Stimulated activated CD8-positive, alpha-beta memory T cell treated with anti-CD3 and anti-CD28 coated beads, Interleukin-2, amount 100 ng/mL, for 1 hour (primary cell): ENCODE results near the gene PPAN.

ENCODE experiments used
- DNase-seq, 2 donors: peaks; one replicate each; pipeline ENCODE4 v3.0.0-alpha.2; 2020; ENCODE audit warnings: low read depth in 2 of 2

The PPAN gene

DNA sequence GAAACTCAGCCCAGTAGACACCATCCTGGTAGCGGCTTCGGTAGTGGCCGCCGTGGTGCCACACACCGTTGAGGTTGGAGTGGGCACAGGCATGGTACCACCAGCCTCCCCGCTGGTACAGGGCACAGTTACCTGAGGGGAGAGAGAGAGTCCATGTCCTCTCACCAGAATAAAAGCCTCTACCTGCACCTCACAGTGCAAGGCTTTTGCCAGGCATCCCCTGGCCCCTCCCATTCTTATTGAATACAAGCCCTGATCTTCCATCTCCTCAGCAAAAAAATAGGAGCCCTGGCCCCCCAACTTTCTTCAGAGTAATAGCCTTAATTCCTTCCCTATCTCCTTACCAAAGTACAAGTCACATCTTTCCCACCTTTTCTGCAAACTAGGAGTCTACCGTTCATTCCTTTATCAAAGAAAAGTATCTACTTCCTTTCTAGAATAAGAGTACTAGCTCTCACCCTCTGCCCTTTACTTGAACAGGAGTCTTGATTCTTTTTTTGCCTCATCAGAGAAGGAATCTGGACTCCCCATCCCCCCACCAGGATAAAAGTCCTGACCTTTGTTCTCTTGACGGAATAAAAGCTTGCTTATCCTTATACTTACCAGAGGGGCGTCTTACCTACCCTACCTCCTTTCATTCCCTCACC lies 13.4 kb upstream of the PPAN start:
- DNase-seq = no peak

DNA sequence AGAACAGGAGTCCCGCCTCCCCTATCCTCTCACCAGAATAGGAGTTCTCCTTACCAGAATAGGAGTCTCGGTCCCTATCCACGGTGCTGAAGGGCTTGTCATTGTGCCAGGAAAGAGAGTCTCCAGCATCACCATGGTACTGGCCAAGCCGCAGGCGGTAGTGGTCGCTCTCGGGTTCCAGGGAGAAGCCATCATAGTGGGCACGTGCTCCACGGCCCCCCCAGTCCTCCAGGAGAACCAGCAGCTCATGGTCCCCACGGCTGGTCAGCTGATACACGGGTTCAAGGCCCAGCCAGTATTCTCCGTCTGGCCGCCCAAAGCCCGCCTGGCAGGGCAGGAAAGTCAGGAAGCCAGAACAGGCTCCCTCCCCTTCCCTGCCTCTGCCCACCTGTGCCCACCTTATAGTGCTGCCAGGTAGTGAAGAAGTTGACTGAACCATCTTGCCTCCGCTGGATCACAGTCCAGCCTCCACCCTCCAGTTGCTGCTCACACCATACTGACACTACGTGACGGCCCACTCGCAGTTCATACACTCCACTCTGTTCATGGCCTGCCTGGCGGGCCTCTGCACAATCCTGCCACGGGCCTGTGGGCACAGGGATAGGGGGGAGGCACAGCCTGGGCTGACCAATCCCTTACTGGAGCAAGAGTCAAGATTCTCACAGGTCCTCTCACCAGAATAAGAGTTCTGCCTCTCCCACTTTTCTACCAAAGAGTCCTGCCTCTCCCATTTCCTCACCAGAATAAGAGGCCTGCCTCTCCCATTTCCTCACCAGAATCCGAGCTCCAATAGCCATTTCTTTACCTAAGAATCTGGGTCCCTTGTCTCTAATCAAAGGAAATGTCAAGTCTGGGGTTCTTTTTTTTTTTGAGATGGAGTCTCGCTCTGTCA lies 12.6 kb upstream of the PPAN start:
- DNase-seq = no peak

DNA sequence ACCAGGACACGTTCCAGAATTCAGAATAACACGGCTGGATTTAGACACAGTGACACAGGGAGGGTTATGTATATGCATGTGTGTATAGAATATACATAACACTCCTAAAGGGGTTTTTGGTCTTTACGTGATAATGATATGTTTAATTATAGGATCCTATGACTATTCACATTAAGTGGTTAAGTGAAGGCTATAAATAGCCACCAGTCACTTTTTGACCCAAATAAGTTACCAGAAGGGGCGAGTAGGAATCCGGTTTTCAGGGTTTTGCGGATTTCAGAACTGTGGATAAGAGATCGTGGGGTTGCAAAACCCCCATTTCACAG lies 10.6 kb upstream of the PPAN start:
- no peak for DNase-seq

DNA sequence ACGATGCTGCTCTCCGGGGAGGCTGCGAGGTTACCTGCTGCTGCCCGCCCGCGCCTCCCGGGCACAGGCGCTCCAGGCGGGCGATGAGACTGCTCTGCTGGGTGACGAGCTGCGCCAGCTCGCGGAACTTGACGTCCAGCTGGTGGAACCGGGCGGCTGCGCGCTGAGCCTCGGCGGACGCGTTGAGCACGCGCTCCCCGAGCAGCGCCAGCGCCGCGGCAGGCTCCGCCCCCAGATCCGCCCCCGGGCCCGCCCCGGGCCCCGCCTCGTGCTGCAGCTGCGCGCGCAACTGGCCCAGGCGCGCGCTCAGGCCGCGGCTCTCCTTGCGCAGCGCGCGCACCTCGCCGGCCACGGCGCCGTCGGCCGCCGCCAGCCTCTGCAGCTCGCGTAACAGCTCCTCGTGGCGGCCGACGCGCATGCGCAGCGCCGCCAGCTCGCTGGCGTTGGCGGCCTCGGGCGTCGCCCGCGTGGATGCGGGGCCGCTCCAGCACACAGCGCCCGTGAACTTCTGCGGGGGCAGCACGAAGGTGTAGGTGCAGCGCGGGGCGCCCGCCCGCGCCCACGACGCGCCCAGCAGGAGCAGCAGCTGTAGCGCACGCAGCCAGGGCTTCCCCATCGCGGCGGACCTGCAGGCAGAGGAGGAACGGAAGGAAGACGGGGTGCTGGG lies 10.1 kb upstream of the PPAN start:
- DNase-seq = peak; percentile 80 to 82

DNA sequence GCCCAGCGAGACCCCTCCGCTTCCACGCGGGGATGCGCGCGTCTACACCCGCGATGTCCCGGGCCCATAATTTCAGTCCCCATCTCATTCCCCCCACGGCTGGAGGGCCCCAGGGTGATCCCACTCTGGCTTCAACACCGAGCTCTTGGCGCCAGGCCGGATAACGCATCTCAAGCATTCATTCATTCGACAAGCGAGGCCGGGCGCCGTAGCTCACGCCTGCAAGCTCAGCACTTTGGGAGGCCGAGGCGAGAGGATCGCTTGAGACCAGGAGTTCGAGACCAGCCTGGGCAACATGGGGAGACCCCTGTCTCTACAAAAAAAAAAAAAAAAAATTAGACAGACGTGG lies 9.6 kb upstream of the PPAN start:
- DNase-seq = no peak

GRCh38 chr19:10100163-10100785 lies 5.9 kb upstream of the PPAN start:
- DNase-seq = no peak

GRCh38 chr19:10102787-10103236 lies 3.4 kb upstream of the PPAN start:
- no peak for DNase-seq

- DNase-seq = no peak
Measured at GRCh38 chr19:10104130-10104513, 2.0 kb upstream of the PPAN start.

DNA sequence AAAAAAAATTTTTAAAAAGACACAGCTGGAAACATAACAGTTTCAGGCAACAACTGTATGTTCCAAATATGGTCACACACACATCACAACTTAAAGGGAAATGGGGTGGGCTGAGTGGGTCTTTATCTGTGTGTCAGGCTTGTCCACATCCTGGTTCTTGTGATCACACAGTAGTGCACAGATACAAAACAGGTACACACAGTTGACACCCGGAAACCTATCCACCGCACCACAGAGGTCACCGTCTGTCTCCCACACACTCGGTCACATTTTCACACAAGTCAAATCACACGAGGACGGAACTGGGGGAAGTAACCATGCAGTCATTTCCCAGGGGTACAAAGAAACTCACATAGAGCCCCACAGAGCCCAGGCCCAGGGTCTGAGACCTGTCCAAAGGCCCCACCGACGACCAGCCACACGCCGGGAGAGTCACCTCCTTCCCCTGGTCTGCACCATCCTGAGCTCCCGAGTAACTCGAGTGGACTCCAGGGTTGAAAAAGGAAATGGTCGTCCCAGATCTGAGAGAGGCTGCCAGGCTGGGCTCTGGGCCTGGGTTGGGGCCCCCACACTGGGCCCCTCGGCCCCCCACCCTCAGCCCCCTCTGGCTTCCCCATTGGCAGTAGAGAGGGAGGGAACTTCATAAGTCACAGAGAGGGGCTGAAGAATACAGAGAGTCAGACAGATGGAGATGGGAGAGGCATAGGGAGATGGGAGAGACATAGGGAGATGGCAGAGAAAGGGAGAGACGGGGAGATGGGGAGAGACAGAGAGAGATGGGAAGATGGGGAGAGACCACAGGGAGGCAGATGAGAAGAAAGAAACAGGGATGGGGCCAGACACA lies 1.3 kb upstream of the PPAN start:
- peak; percentile 53 to 56 for DNase-seq

DNA sequence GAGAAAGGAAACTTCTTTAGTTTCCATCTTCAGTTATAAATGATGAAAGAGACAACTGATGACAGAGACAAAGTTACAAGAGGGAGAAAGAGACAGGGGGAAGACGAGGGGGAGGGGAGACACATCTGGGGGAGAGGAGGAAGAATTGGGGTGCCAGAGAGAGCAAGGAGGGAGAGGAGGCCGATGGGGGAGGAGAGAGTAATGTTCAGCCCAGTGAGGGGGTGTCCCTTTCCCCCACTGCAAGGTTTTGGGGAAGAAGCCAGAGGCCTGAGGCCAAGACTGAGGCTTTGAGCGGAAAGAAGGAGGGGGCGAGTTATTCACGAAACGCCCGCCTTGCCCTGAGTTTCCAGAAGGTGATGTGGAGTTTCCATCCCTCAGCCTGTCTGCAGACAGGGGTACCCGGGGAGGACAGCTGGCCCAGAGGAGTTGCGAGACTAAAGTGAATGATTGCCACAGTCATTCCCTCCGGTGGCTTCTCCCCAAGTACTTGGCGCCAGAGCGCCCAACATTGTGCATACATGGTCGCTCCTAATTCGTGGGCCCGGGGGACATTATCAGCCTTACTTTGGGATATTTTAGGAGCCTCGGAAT lies 558 bp upstream of the PPAN start:
- peak; percentile 48 to 62 for DNase-seq

GRCh38 chr19:10107254-10107653 lies 1.1 kb downstream of the PPAN start:
- no peak for DNase-seq

DNA sequence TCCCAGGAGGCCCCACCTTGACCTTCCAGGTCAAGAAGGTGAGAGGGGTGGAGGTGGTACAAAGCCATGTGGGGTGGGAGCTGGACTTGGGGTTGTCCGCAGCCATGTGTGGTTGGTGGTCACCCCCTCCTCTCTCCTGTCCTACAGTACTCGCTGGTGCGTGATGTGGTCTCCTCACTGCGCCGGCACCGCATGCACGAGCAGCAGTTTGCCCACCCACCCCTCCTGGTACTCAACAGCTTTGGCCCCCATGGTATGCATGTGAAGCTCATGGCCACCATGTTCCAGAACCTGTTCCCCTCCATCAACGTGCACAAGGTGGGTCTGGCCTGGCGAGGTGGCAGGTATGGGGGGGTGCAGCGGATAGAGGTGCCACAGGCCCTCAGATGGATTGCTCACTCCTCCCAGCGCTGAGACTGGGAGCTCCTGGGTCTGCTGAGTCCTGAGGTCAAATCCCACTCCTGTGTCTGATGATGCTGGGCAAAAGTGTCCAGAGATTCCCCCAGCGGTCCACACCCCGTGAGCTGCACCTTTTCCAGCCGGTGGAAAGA lies 1.7 kb downstream of the PPAN start:
- no peak for DNase-seq

- DNase-seq = no peak
Measured at GRCh38 chr19:10109528-10109927, 3.4 kb downstream of the PPAN start.

GRCh38 chr19:10110076-10110971 lies 4.2 kb downstream of the PPAN start:
- DNase-seq = no peak

GRCh38 chr19:10110972-10111317 lies 4.8 kb downstream of the PPAN start:
- DNase-seq = no peak

GRCh38 chr19:10111405-10111811 lies 5.2 kb downstream of the PPAN start, which contains the start of gene P2RY11:
TSS of gene P2RY11 (plus strand) at chr19:10111693. CDS start at chr19:10111722, 29 bp downstream.
- no peak for DNase-seq

GRCh38 chr19:10112037-10112761 lies 6.0 kb downstream of the PPAN start:
- peak in 1 of 2 donors; percentile 37 for DNase-seq

GRCh38 chr19:10112895-10113591 lies 6.9 kb downstream of the PPAN start:
- peak; percentile 44 to 48 for DNase-seq
